ENCODE measurements around the gene BACE2. TPM values are rescaled to one million over a fixed set of nuclear protein-coding genes. Genes with fewer than 3 reads are reported as not detected.
"Not testable (repeated sequence)": the region's sequence is repeated elsewhere in the genome, so short reads cannot be mapped to it uniquely, and the experiment has no call there.

Gene BACE2
- total and polyA plus RNA-seq, 2 of the 13 experiments (the other 11 are each of a cell fraction or from before 2014, with no cell fraction given) = 0.07 to 0.11 TPM

DNA sequence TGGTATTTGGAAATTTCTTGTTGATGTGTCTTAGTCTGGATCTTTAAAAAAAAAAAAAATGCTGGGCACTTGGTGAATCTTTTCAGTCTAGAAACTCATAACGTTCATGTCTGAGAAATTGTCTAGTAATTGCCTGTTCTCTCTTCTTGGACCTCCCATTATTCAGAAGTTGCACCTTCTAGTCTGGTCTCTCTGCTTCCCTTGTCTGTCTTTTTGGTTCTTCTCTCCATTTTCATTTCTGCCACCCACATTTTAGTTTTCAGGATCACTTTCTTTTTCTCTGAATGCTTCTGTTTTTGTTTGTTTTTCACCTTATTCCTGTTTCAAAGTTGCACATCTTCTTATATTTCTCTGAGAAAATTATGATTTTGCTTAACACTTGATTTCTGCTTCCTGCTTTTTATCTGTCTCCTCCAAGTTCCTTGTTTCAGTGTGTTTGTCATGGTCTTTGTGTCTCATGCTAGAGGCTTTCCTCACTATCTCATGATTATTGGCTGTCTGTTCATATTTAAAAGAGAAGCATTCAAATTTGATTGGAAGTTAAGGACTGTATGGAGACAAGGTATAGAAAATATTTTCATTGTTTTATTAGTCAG, 21.3 kb downstream of the BACE2 start:
- FAIRE-seq = no peak
- Histone ChIP-seq H3K4me3 (replicated peaks in 1 of 3; ENCODE audit: insufficient read depth in 1 of 3, low read depth in 2 of 3, low read length in 3 of 3) (no peak overlapping the region), H3K9me3 (ENCODE audit: low read length) (peaks cover 9% of the 10 kb centered on the region), H3K9ac (ENCODE audit: insufficient read depth, low read depth, low read length) (no peak overlapping the region), H4K20me1 (ENCODE audit: insufficient read depth, low read length) (no peaks in the 10 kb centered on the region), H3K4me1 (ENCODE audit: insufficient read depth, low read length) (no peaks in the 10 kb centered on the region), H3K79me2 (ENCODE audit: insufficient read depth, low read length) (no peaks in the 10 kb centered on the region), H3K4me2 (ENCODE audit: low read depth, low read length) (no peak overlapping the region), H3K27ac (ENCODE audit: extremely low read length, insufficient read depth, low read length) (no peak overlapping the region), H2AFZ (ENCODE audit: low read length) (no peak overlapping the region), H3K27me3 (ENCODE audit: control insufficient read depth in 1 of 2, insufficient read depth in 2 of 2, low read length in 2 of 2) (no peaks in the 10 kb centered on the region), H3K36me3 (replicated peaks in 1 of 2; ENCODE audit: control insufficient read depth in 1 of 2, insufficient read depth in 2 of 2, low read length in 2 of 2) (no peaks in the 10 kb centered on the region)
- no peak for DNase-seq (ENCODE audit: low spot score)
- no TSS peak for BruUV-seq (replicated peaks)
- no peak for ATAC-seq
- CTCF ChIA-PET (ENCODE audit: low intra/inter-chr PET ratio, low total read pairs) = no interaction called here
- in situ Hi-C loops (cut with HindIII; ENCODE audit: extremely low pct_ligation_motif_present, low pct_unique_long_range_greater_than_20kb) (no loop called here), intact Hi-C loops (cut with micrococcal nuclease; ENCODE audit: unreplicated experiment) (no loop called here)
- TF ChIP-seq SRSF4 (IDR thresholded peaks at IDR 0.05; ENCODE audit: low read depth, low read length, poor library complexity, severe bottlenecking) = no peak
- no peak for TF ChIP-seq NR2C2 (CRISPR knock-in tag; IDR thresholded peaks at IDR 0.05; ENCODE audit: borderline replicate concordance)
- TF ChIP-seq KDM5B (CRISPR knock-in tag; IDR thresholded peaks at IDR 0.05; ENCODE audit: borderline replicate concordance) = no peak
- TF ChIP-seq, protein P1, sequence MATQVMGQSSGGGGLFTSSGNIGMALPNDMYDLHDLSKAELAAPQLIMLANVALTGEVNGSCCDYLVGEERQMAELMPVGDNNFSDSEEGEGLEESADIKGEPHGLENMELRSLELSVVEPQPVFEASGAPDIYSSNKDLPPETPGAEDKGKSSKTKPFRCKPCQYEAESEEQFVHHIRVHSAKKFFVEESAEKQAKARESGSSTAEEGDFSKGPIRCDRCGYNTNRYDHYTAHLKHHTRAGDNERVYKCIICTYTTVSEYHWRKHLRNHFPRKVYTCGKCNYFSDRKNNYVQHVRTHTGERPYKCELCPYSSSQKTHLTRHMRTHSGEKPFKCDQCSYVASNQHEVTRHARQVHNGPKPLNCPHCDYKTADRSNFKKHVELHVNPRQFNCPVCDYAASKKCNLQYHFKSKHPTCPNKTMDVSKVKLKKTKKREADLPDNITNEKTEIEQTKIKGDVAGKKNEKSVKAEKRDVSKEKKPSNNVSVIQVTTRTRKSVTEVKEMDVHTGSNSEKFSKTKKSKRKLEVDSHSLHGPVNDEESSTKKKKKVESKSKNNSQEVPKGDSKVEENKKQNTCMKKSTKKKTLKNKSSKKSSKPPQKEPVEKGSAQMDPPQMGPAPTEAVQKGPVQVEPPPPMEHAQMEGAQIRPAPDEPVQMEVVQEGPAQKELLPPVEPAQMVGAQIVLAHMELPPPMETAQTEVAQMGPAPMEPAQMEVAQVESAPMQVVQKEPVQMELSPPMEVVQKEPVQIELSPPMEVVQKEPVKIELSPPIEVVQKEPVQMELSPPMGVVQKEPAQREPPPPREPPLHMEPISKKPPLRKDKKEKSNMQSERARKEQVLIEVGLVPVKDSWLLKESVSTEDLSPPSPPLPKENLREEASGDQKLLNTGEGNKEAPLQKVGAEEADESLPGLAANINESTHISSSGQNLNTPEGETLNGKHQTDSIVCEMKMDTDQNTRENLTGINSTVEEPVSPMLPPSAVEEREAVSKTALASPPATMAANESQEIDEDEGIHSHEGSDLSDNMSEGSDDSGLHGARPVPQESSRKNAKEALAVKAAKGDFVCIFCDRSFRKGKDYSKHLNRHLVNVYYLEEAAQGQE (IDR thresholded peaks at IDR 0.05; ENCODE audit: borderline replicate concordance in 1 of 2, low read depth in 1 of 2, low read length in 2 of 2) = no peak
- TF ChIP-seq ZNF530 (CRISPR knock-in tag; IDR thresholded peaks at IDR 0.05; ENCODE audit: low read depth) = no peak
- POLR2A ChIA-PET = no interaction called here
- WGBS (ENCODE audit: low lambda C conversion rate) = 0% methylated on average over 1 of the region's 1 CpG

DNA sequence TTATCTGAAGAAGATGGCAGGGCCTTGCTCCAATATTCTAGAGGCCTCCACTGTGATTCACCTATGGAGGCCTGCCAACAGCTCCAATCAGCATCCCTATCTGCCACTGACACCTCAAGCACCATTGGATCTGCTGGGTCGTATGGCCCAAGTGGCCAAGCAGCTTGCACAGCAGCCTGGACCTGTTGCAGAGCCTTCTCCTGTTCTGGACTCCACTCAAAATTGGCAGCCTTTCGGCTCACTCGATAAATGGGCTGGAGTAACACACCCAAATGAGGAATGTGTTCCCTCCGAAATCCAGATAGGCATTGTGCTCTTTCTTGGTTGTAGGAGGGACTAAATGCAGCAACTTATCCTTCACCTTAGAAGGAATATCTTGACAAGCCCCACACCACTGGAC, 24.6 kb downstream of the BACE2 start:
- H3K27me3 ChIP-seq (ENCODE audit: control insufficient read depth in 1 of 2, insufficient read depth in 2 of 2, low read length in 2 of 2); H3K9me3 ChIP-seq (ENCODE audit: low read length); H4K20me1 ChIP-seq (ENCODE audit: insufficient read depth, low read length); H3K79me2 ChIP-seq (ENCODE audit: insufficient read depth, low read length); H3K36me3 ChIP-seq (replicated peaks in 1 of 2; ENCODE audit: control insufficient read depth in 1 of 2, insufficient read depth in 2 of 2, low read length in 2 of 2); CTCF ChIA-PET (ENCODE audit: low intra/inter-chr PET ratio, low total read pairs); H3K4me3 ChIP-seq (replicated peaks in 1 of 3; ENCODE audit: insufficient read depth in 1 of 3, low read depth in 2 of 3, low read length in 3 of 3); ATAC-seq; BruUV-seq (replicated peaks); POLR2A ChIA-PET; H2AFZ ChIP-seq (ENCODE audit: low read length); in situ Hi-C loops (cut with HindIII; ENCODE audit: extremely low pct_ligation_motif_present, low pct_unique_long_range_greater_than_20kb); H3K4me2 ChIP-seq (ENCODE audit: low read depth, low read length); H3K4me1 ChIP-seq (ENCODE audit: insufficient read depth, low read length); H3K9ac ChIP-seq (ENCODE audit: insufficient read depth, low read depth, low read length); DNase-seq (ENCODE audit: low spot score); FAIRE-seq; intact Hi-C loops (cut with micrococcal nuclease; ENCODE audit: unreplicated experiment); H3K27ac ChIP-seq (ENCODE audit: extremely low read length, insufficient read depth, low read length): not testable (repeated sequence)
- no CpG with 5 or more reads among the region's 4 CpGs for WGBS (ENCODE audit: low lambda C conversion rate)
